Measurements from ENCODE around the gene SHANK2.

DNA sequence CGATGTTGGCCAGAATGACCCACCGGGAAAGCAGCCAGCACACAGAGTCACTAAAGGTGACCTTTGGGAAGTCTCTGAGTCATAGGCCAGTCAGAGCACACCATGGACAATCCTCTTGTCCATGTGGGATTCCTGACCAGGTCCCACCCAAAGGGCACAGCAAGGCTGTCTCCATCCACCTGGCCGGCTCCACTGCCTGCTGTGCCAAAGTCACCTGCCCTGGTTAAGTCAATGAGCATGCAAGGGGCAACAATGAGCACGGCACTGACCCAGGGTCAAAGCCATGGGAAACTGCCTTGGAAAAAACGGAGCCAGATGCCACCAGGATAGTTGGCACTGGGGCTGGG, 49.8 kb downstream of the SHANK2 start:
- TF ChIP-seq, protein P1, sequence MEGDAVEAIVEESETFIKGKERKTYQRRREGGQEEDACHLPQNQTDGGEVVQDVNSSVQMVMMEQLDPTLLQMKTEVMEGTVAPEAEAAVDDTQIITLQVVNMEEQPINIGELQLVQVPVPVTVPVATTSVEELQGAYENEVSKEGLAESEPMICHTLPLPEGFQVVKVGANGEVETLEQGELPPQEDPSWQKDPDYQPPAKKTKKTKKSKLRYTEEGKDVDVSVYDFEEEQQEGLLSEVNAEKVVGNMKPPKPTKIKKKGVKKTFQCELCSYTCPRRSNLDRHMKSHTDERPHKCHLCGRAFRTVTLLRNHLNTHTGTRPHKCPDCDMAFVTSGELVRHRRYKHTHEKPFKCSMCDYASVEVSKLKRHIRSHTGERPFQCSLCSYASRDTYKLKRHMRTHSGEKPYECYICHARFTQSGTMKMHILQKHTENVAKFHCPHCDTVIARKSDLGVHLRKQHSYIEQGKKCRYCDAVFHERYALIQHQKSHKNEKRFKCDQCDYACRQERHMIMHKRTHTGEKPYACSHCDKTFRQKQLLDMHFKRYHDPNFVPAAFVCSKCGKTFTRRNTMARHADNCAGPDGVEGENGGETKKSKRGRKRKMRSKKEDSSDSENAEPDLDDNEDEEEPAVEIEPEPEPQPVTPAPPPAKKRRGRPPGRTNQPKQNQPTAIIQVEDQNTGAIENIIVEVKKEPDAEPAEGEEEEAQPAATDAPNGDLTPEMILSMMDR (IDR thresholded peaks at IDR 0.05; ENCODE audit: low read length): no peak
- TF ChIP-seq EZH2 (IDR thresholded peaks at IDR 0.05; ENCODE audit: borderline replicate concordance, low read length): no peak

All from OCI-LY1 (cell line).